ENCODE measurements around the gene PROK1.
"Not testable (repeated sequence)": the region's sequence is repeated elsewhere in the genome, so short reads cannot be mapped to it uniquely, and the experiment has no call there.

Gene PROK1

GRCh38 chr1:110450929-110451328 is at the start of gene PROK1:
PROK1 (plus strand) TSS chr1:110451149; CDS start chr1:110451217, 68 bp downstream.
- no peak for DNase-seq

DNA sequence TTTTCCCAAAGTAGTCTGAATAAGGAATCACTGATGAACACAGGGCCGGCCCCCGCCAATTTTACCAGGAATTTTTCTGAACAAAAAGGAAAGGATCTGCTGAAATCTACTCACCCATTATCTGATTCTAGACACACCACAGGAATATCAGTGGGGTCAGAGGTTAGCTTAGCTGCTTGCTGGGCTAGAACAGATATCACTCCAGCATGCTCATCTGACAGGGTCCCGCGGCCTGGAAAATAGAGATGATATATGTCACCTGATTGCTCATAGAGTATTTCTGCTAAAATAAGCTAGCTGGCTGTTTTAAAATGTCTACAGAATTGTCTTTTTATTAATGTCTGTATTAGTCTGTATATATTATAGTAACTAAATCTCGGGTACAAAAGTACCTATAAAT is 47.1 kb upstream of the PROK1 start:
- DNase-seq: no peak

GRCh38 chr1:110404401-110404800 is 46.5 kb upstream of the PROK1 start:
- no peak for DNase-seq

- not testable (repeated sequence) for DNase-seq
Observed at GRCh38 chr1:110406407-110406806, 44.5 kb upstream of the PROK1 start.

- DNase-seq: peak; percentile 79
Observed at GRCh38 chr1:110407260-110408210, 43.4 kb upstream of the PROK1 start, which contains the start of gene LAMTOR5. LAMTOR5 (minus strand) TSS chr1:110407694; CDS start chr1:110407620, 74 bp downstream.

DNA sequence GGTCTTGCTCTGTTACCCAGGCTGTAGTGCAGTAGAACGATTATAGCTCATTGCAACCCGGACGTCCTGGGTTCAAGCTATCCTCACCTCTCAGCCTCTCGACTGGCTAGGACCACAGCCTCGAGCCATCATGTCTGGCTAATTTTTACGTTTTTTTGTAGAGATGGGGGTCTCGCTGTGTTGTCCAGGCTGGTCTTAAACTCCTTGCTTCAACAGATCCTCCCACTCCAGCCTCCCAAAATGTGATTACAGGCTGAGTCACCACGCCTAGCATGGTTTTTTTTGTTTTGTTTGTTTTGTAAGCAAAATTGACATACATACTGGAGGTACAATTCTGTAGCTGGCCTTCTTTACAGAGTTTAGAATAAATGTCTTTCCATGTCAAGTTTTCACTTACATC is 42.5 kb upstream of the PROK1 start:
- no peak for DNase-seq

DNA sequence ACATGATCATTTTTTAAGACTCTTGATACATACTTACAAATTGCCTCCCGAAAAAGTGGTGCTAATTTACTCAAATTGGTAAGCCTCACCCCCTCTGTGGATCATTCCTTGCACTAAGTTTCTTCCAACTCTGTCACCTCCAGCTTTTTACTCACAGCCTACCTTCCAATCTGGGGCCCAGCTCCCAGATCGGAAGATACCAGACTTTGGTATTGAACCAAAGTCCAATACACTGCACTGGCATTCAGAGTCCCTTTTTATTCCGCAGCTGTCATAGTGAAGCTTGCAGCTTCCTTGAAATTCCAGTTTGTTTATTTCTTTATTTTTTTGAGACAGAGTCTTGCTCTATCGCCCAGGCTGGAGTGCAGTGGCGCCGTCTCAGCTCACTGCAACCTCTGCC is 41.6 kb upstream of the PROK1 start:
- DNase-seq: no peak

GRCh38 chr1:110411173-110411735 is 39.7 kb upstream of the PROK1 start:
- no peak for DNase-seq

DNA sequence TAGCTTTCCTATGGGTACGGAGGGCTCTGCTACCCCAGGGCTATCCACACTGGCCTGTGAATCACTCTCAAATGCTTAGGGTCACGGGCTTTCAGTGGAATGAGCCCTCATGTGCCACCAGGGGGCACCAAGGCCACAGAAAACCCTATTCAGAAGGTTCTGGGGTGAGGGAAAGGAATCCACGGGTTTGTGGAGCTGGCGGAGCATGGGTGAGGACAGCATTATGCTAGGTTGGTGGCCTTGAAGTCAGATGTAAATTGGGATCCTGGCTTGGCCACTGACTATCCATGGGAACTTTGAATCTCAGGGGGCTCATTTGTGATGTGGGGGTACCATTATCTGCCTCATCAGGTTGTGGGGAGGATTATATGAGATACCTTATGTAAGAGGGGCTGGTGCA is 38.4 kb upstream of the PROK1 start:
- DNase-seq: peak; percentile 16

DNA sequence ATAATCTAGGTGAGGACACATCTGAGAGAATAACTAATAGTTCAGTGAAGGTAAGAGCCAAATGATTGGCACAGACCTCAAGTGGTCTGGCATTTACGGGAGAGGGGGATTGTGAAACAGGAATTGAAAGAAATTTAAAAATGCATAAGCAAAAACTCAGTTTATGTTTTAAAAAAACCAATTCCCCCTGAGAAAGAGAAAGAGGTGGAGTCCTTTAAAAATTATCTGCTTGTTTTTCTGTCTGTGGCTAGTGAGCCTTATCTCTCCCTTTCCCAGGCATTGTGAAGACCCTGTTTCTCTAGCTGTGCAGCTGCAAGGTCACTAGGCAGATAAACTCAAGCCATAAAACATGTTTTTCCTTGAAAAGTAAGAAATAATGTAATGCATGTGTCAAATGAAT is 37.9 kb upstream of the PROK1 start:
- not testable (repeated sequence) for DNase-seq

GRCh38 chr1:110418729-110419128 is 32.2 kb upstream of the PROK1 start:
- DNase-seq: no peak

- no peak for DNase-seq
Observed at GRCh38 chr1:110420023-110420662, 30.8 kb upstream of the PROK1 start.

GRCh38 chr1:110420874-110421793 is 29.8 kb upstream of the PROK1 start:
- no peak for DNase-seq

GRCh38 chr1:110424699-110425611 is 26.0 kb upstream of the PROK1 start:
- no peak for DNase-seq

DNA sequence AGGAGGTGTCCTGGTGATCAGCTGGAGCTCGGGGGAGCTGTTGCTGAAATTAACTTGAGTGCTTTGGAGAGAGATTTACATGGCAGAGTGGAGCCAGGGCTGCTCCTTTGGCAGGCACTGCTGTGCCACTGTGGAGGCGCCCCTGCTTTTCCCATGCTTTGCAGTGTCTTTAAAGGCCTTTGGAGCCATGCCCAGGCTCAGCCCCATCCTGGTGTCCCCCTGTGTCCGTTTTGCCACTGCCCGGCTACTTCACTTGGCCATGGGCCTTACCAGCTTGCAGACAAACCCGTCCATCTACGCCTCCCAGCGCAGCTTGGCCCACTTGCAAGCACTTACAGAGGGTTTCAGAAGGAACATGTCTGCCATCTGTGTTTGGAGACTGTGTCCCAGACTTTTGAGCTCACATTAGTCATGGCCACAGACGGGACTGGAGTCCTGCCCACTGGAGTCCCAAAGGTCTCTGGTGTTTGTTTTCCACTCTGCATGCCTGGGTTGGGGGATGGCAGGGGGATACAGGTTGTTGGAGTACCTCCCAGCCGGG is 25.3 kb upstream of the PROK1 start:
- DNase-seq: no peak

DNA sequence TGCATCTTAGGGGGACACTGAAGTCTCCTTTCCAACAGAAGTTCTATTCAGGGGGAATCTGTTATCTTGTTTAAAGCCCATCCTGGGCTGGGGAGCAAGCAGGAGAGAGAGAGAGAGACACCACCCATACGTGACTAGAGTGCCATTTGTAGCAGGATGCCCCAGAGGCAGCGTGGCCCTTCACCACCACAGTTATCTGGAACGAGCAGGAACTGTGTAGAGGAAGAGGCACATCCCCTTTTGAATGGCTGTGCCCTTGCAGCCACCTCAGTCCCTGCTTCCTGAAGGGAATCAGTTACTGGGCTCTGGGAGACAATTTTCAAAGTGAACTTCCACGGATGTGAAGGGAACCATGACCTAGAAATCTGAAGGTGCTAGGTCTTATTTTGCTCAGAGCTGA is 24.1 kb upstream of the PROK1 start:
- no peak for DNase-seq

DNA sequence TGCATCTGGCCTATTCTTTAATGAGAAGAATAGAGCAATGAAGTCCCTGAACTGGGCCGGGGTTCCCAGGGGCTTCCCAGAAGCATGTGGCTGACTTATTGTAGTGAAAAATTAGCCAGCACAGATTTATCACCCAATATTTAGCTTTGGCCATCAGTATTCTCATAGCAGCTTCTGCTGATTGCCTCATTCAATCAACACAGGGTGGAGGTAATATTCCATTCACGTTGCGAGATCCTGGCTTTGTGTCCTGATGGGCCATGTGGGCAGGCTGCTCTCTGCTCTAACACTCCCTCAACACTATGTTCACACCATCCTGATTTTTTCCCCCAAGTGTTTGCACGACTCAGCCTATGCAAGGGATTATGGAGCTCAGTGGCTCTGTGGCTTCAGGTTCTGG is 22.0 kb upstream of the PROK1 start:
- no peak for DNase-seq

DNA sequence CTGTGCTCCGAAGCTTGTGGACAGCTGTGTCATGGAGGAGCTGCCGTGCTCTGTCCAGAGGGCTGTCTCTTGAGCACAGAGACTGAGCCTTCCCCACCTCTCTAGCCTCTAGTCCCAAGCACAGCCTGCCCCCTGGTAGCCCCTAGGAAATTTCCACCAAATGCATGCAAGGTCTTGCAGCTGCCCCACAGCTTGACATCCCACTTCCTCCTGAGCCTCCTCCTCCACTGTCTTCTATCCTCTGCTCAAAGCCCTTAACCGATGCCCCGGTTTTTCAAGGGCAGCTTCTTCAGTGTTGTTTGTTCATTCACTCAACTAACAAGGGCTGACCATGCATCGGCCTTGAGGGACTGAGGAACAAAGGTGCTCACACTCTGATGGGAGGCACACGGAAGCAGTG is 20.6 kb upstream of the PROK1 start:
- DNase-seq: no peak

DNA sequence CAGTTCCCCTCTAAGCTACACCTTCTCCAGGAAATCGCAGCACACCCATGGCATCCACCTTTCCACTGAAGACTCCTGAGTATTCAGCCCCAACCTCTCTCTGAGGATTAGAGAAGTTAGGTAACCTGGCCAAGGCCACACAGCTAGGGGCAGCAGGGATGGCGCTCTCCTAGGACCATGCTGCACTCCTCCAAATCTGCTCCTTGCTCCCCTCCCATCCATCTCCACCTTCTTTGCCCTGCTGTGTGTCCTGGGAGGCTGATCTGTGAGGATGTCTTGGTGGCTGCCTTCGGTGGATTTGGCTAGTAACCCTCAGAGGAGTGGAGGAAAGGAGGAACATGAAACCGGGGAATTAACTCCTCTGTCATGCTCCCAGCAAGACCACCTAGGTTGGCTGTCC is 20.0 kb upstream of the PROK1 start:
- no peak for DNase-seq

- no peak for DNase-seq
Observed at GRCh38 chr1:110433213-110433612, 17.7 kb upstream of the PROK1 start.

GRCh38 chr1:110433803-110434202 is 17.1 kb upstream of the PROK1 start:
- DNase-seq: no peak

Measured in NCI-H2171 (cell line).